ENCODE results near the gene LAMTOR3.

- no peak for TF ChIP-seq CTCF (IDR thresholded peaks at IDR 0.05)
- TF ChIP-seq POLR2A (IDR thresholded peaks at IDR 0.05): no peak
Measured at GRCh38 chr4:99835942-99836341, 58.3 kb downstream of the LAMTOR3 start.
